IPS-20b (cell line): ENCODE results near the gene EARS2.

Experiments used
- H3K27ac ChIP-seq: one replicate; pipeline ENCODE4 v1.5.1; 2013; ENCODE audit warnings: low read length
- H3K27me3 ChIP-seq: 2 replicates; pipeline ENCODE4 v1.6.1; 2013; ENCODE audit warnings: mild to moderate bottlenecking, low read length, inconsistent platforms; ENCODE audit not compliant: insufficient read depth
- H3K36me3 ChIP-seq: 2 replicates; pipeline ENCODE4 v1.6.1; 2013; ENCODE audit warnings: low read depth, mild to moderate bottlenecking, inconsistent platforms, low read length, moderate library complexity; ENCODE audit not compliant: insufficient read depth
- H3K4me1 ChIP-seq: 2 replicates; pipeline ENCODE4 v1.6.1; 2013; ENCODE audit warnings: mild to moderate bottlenecking, control low read depth, inconsistent platforms, low read length, moderate library complexity; ENCODE audit not compliant: insufficient read depth
- H3K4me3 ChIP-seq: 2 replicates; pipeline ENCODE4 v1.5.1; 2013; ENCODE audit warnings: mild to moderate bottlenecking, low read length, inconsistent platforms
- H3K9ac ChIP-seq: 2 replicates; pipeline ENCODE4 v1.6.1; 2013; ENCODE audit warnings: low read depth, mild to moderate bottlenecking, inconsistent platforms, low read length, moderate library complexity
- H3K9me3 ChIP-seq: 2 replicates; pipeline ENCODE4 v1.6.1; 2013; ENCODE audit warnings: mild to moderate bottlenecking, low read depth, low read length, inconsistent platforms; ENCODE audit not compliant: insufficient read depth

Gene EARS2

DNA sequence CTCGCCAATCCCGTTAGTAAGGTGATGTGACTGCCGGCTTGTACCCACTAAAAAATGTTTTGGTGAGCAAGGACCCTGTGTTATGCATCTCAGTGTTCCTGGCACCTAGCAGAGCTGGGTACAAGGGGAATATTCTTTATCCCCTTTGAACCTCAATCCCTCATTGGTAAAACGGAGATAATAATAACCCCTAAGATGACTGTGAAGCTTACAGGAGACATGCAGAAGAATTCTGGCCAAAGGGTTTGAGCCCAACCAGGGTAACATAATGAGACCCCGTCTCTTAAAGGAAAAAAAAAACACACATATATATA, 47.8 kb downstream of the EARS2 start:
- H3K36me3 ChIP-seq: peaks cover 8% of the 10 kb centered on the region
- H3K4me3 ChIP-seq: peak overlapping the region; percentile 90
- H3K27me3 ChIP-seq: no peaks in the 10 kb centered on the region
- peaks cover 21% of the 10 kb centered on the region for H3K4me1 ChIP-seq
- H3K9me3 ChIP-seq: no peaks in the 10 kb centered on the region
- H3K9ac ChIP-seq: peak overlapping the region; percentile 84
- no peak overlapping the region for H3K27ac ChIP-seq

DNA sequence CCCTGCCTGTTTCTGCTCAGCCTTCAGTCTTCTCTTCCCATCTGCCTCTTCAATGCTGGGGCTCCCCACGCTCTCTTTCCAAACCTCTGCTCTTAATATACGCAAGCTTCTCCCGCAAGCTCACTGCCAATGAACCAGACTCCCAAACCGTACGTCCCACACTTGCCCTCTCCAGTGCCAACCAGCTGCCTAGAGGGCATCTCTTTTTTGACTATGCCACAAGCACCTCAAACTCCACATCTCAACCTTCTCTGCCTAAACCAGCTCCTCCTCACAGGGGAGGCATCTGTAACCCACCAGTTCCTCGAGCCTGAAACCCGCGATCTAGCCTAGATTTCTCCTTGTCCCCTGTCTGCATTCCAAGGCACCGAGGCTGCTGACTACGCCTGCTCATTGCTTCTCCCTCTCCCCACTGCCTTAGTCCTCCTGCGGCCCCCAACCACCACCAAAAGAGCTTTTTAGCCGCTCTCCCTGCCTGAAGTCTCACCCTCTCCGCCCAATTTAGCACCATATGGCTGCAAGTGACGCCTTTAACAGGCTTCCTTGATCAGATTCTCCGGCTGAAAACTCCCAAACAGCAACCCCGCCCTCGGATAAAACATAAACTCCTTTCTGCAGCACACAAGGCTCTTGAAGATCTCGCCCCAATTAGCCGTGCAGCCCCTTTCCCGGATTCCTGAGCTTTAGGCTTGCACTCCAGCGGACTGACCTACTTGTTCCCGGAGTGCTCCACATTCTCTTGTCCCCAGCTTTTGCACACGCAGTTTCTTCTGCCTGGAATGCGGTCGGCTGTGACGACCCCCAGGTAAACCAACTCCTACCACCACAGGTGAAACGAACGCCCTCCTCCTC, 48.3 kb downstream of the EARS2 start:
- Histone ChIP-seq H3K9ac (peak overlapping the region; percentile 84), H3K27me3 (no peaks in the 10 kb centered on the region), H3K4me1 (peaks cover 25% of the 10 kb centered on the region), H3K4me3 (peak overlapping the region; percentile 90), H3K36me3 (peaks cover 7% of the 10 kb centered on the region), H3K9me3 (no peaks in the 10 kb centered on the region), H3K27ac (peak overlapping the region; percentile 8)

DNA sequence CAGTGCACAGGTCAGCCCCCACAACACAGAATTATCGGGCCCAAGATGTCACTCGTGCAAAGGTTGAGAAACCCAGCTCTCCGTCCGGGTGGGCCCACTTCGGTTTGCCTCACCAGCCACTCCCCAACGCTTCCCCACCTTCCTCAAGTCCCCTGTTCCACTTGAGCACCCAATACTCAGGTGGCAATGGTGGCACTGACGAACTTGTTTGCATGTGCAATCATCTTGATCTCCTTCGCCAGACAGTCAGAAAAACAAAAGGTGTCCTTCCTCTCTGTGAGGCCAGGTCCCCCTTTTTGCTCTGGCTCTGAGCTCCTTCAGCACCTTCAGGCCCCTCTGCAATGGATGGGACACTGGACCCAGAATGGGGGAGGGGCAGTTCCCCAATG, 50.5 kb downstream of the EARS2 start:
- no peaks in the 10 kb centered on the region for H3K9me3 ChIP-seq
- H3K4me1 ChIP-seq: peaks cover 33% of the 10 kb centered on the region
- H3K9ac ChIP-seq: no peak overlapping the region
- H3K27ac ChIP-seq: no peak overlapping the region
- peaks cover 21% of the 10 kb centered on the region for H3K36me3 ChIP-seq
- H3K27me3 ChIP-seq: no peaks in the 10 kb centered on the region
- no peak overlapping the region for H3K4me3 ChIP-seq

DNA sequence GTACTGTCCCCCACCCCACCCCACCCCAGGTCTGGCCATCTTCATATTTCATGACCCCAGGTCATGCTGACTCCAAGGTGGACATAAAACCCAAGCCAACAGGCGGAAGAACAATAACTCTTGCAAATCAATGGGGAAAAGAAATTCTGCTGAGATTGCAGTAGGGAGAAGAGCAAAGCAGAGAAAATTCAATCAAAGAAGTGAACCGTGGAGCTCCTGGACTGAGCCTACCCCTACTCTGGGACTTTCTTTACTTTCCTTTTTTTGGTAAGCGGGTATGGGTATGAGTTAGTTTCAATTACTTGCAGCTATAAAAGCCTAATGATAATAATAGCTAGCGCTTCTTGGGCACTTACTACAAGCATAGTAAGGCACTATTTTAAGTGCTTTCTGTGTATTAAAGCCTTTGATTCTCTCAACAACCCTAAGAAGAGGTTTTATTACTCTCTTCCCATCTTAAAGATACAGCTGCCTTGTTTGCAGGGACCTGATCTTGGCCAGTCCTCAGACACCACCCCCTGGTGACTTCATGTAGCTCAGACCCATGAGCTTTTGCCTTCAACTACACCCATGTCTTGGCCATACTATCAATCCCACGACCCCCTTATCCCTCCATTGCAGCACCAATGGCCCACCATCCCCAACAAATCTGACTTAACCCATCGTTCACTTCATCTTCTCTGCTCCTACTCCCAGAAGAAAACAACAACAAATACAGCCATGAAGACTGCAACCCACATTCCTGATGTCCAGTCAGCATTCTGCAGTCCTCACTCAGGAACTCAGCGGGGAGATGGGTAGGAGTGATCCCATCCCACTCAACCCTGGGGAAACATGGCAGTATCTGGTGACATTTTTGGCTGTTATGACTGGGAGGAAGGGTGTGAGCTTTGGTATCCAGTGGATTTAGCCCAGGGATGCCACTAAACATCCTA, 51.2 kb downstream of the EARS2 start:
- peaks cover 28% of the 10 kb centered on the region for H3K36me3 ChIP-seq
- H3K27ac ChIP-seq: no peak overlapping the region
- no peak overlapping the region for H3K9ac ChIP-seq
- peaks cover 33% of the 10 kb centered on the region for H3K4me1 ChIP-seq
- H3K27me3 ChIP-seq: no peaks in the 10 kb centered on the region
- H3K4me3 ChIP-seq: no peak overlapping the region
- no peaks in the 10 kb centered on the region for H3K9me3 ChIP-seq

DNA sequence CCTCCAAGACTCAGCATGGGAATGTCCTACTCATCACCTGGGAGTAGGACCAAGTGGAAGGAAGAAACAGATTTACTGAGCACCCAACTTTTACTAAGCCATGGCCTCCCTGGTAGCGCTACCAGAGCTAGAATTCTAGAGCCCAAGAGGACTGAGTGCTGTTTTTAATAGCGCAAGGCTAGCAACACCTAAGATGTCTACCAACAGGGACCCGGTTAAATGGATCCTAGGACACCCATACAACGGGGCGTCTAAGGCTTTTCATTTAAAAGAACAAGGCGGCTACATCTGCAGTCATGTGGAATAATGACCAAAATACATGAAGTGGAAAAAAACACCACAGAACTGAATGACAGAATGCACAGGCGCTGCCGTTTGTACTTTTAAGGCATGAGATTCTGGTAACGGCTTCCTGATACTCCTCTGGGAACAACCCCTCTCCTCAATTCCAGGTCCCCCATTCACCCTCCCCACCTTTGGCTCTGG, 51.9 kb downstream of the EARS2 start:
- Histone ChIP-seq H3K9me3 (no peaks in the 10 kb centered on the region), H3K27me3 (no peaks in the 10 kb centered on the region), H3K4me1 (peaks cover 33% of the 10 kb centered on the region), H3K27ac (no peak overlapping the region), H3K4me3 (no peak overlapping the region), H3K36me3 (peaks cover 32% of the 10 kb centered on the region), H3K9ac (no peak overlapping the region)

DNA sequence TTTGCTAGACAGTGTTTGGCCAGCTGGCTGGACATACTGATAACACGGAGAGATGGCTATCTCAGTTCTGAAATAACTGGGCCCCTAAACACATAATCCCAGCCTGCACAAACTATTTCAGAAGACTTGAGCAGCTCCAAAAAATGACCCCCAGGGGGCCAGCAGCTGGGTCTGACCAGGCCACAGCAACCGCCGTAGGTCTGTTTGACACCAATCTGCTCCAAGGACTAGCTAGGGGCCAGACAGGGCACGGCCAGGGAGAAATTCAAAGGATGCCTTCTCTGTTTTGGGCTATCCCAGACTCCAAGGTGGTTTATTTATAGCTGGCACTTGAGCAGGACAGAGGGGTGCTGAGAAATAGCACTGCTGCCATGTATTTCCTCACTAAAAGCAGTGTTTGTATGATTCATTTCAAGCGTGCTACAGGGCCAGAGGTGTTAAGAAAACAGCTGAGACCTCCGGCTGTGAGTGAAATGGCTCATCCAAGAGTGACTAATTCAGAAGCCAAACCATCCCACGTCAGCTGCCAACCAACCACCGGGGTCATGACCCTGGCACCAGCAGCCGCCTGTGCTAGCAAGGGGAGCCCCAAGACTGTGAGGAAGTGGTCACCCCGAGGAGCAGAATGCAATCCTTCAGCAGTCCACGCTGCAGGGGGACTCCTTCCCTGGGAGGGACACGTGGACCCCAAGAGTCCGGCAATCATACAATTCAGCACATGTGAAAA, 52.5 kb downstream of the EARS2 start:
- H3K4me1 ChIP-seq: peaks cover 33% of the 10 kb centered on the region
- H3K27ac ChIP-seq: no peak overlapping the region
- H3K36me3 ChIP-seq: peaks cover 32% of the 10 kb centered on the region
- no peaks in the 10 kb centered on the region for H3K9me3 ChIP-seq
- H3K27me3 ChIP-seq: no peaks in the 10 kb centered on the region
- no peak overlapping the region for H3K4me3 ChIP-seq
- H3K9ac ChIP-seq: no peak overlapping the region

DNA sequence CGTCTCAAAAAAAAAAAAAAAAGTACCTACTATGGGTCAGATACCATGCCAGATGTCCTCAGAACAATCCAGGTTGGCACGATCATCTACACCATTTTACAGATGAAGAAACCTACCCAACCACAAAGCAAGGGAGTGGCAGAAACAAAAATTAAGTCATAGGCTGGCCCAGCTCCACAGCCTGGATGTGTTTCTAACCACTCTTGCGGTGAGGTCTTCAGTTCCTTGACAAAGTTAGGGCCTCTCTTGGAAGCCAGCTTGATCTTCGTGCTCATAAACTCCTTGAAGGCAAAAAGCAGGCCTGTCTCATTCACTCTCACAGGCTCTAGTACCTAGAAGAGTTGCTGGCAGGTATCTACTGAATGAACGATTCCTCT, 53.1 kb downstream of the EARS2 start:
- Histone ChIP-seq H3K36me3 (peaks cover 32% of the 10 kb centered on the region), H3K9ac (no peak overlapping the region), H3K4me3 (no peak overlapping the region), H3K27ac (no peak overlapping the region), H3K27me3 (no peaks in the 10 kb centered on the region), H3K9me3 (no peaks in the 10 kb centered on the region), H3K4me1 (peaks cover 33% of the 10 kb centered on the region)

DNA sequence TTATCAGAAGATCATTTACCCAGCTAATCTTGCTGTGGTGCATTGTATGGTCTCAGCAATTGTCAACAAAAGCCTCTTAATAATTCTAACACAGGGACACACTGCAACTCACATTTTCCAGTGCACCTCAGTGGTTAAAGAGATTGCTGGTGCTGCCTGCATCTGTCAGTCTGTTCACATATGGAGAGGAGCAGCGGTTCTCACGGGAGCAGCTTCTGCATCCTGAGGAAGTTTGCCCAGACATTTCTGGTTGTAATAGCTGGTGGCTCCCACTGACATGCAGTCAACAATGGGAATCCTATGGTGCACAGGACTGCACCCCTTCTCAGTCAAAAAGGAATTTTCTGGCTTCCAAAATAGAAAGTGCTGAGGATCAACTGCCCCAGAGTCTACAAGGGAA, 54.7 kb downstream of the EARS2 start:
- Histone ChIP-seq H3K4me1 (peaks cover 30% of the 10 kb centered on the region), H3K36me3 (peaks cover 32% of the 10 kb centered on the region), H3K27ac (no peak overlapping the region), H3K9me3 (no peaks in the 10 kb centered on the region), H3K27me3 (no peaks in the 10 kb centered on the region), H3K9ac (peak overlapping the region; percentile 29; the same call in 1 of the 2 replicates), H3K4me3 (no peak overlapping the region)

DNA sequence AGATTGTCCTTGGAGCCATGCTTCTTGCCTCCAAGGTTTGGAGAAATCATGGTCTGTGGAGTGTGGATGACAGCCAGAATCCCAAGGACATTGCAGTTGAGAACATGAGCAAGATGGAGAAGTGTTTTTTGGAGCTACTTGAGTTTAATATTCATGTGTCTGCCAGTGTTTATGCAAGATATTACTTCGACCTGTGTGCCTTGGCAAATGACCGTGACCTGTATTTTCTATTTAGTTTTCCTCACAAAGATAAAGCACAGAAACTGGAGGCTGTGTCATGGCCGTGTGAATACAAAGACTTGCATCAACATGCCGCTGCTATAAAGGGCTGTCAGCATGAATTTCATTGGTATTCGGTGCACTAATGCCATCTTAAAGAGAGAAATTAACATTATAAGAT, 55.9 kb downstream of the EARS2 start:
- no peaks in the 10 kb centered on the region for H3K9me3 ChIP-seq
- peaks cover 33% of the 10 kb centered on the region for H3K36me3 ChIP-seq
- no peak overlapping the region for H3K9ac ChIP-seq
- no peaks in the 10 kb centered on the region for H3K27me3 ChIP-seq
- no peak overlapping the region for H3K4me3 ChIP-seq
- peaks cover 28% of the 10 kb centered on the region for H3K4me1 ChIP-seq
- H3K27ac ChIP-seq: no peak overlapping the region

DNA sequence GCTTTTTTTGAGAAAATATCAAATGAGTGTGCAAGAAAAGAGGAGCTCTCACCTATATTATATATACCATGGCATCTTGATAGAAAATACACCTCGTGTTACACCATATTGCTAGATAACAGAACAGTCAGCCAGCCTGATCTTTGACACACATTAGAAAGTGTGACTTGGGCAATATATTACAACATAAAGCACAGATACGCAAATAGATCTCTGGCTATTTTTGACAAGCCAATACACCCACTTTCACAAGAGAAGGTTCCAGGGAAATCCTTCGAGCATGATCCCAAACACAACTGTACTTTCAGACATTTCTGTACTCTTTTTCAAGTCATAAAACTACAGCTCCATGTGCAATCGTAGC, 56.3 kb downstream of the EARS2 start:
- Histone ChIP-seq H3K27me3 (no peaks in the 10 kb centered on the region), H3K4me3 (no peak overlapping the region), H3K27ac (no peak overlapping the region), H3K9ac (no peak overlapping the region), H3K4me1 (peaks cover 24% of the 10 kb centered on the region), H3K36me3 (peaks cover 32% of the 10 kb centered on the region), H3K9me3 (no peaks in the 10 kb centered on the region)

DNA sequence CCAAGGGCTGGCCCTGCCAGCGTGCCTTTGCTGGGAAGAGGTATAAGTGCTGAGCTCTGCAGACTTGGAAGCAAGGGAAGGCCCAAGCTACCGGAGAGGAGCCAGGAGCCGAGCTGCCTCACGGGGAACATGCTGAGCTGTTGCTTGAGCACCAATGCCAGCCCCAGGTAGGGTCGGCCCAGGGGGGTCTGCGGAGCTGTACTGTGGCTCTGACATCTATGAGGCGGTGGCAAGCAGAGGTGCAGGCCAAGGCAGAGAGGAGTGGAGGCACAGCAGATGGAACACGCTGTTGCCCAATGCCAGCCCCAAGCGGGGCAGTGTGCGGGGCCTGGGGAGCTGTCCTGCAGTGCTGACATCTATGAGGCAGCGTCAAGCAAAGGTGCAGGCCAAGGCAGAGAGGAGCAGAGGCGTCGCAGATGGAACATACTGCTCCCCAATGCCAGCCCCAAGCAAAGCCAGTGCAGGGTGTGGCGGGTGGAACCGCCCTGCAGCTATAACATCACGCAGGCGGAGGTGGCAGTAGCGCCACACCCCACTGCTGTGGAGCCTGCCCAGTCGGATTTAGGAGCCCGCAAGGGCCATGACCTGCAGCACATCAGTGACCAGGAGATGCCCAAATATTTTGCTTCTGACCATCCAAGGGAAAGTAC, 56.8 kb downstream of the EARS2 start:
- Histone ChIP-seq H3K9ac (no peak overlapping the region), H3K9me3 (no peaks in the 10 kb centered on the region), H3K36me3 (peaks cover 37% of the 10 kb centered on the region), H3K4me1 (peaks cover 20% of the 10 kb centered on the region), H3K27me3 (no peaks in the 10 kb centered on the region), H3K4me3 (no peak overlapping the region), H3K27ac (no peak overlapping the region)
